NCI-H524 treated with DMSO at 0.1 percent for 48 hours (cell line): ENCODE data around the gene HEBP2.

ENCODE experiments used
- DNase-seq: peaks from one replicate; lab custom pipeline; 2025; lab: John Stamatoyannopoulos, UW

Gene HEBP2

GRCh38 chr6:138454981-138455706 is 51.1 kb downstream of the HEBP2 start:
- no peak for DNase-seq

GRCh38 chr6:138455746-138456400 is 51.9 kb downstream of the HEBP2 start:
- no peak for DNase-seq

- no peak for DNase-seq
These were observed 52.4 kb downstream of the HEBP2 start for GRCh38 chr6:138456401-138456790.

- DNase-seq, result no peak
These were observed 57.6 kb downstream of the HEBP2 start for GRCh38 chr6:138461647-138462046.

GRCh38 chr6:138464085-138464484 is 60.1 kb downstream of the HEBP2 start:
- DNase-seq, result no peak

- DNase-seq, result no peak
These were observed 61.1 kb downstream of the HEBP2 start for GRCh38 chr6:138465007-138465645.

- DNase-seq, result no peak
These were observed 63.9 kb downstream of the HEBP2 start for GRCh38 chr6:138467901-138468300.

- no peak for DNase-seq
These were observed 64.4 kb downstream of the HEBP2 start for GRCh38 chr6:138468320-138469015.
